ENCODE data around the gene SCFD2. TPM values are rescaled to one million over a fixed set of nuclear protein-coding genes. Genes with fewer than 3 reads are reported as not detected.

Gene SCFD2
- polyA plus RNA-seq, 1 of the 3 experiments (the other 2 are of a cell fraction), result 14.1 TPM

- TF ChIP-seq RXRA (IDR thresholded peaks at IDR 0.05; ENCODE audit: borderline replicate concordance, low read depth) (peak; percentile 14; the same call in 1 of the 2 replicates), USF2 (IDR thresholded peaks at IDR 0.05; ENCODE audit: borderline replicate concordance, low read depth, low read length) (no peak), YY1 (IDR thresholded peaks at IDR 0.05; ENCODE audit: low read depth) (no peak; the same call in 1 of the 2 replicates)
Observed at GRCh38 chr4:53321151-53321983, 44.5 kb downstream of the SCFD2 start (continued).

- H3K9me3 ChIP-seq, result no peaks in the 10 kb centered on the region
- no peak overlapping the region for H3K27ac ChIP-seq (ENCODE audit: low read depth in 2 of 2, low read length in 1 of 2)
- H2AFZ ChIP-seq (ENCODE audit: low read depth), result no peak overlapping the region
- H3K4me3 ChIP-seq (ENCODE audit: low read depth in 2 of 2, low read length in 1 of 2), result no peak overlapping the region
- no peak for DNase-seq
- H3K27me3 ChIP-seq (ENCODE audit: insufficient read depth), result no peaks in the 10 kb centered on the region
- 100% methylated on average over 1 of the region's 1 CpG for WGBS (ENCODE audit: low lambda C conversion rate)
- H3K4me2 ChIP-seq, result no peak overlapping the region
- TF ChIP-seq ZBTB33 (IDR thresholded peaks at IDR 0.05; ENCODE audit: borderline replicate concordance, low read depth) (no peak), GATA2 (CRISPR knock-in tag; IDR thresholded peaks at IDR 0.05) (no peak), EP300 (IDR thresholded peaks at IDR 0.05; ENCODE audit: borderline replicate concordance in 1 of 2, low read depth in 1 of 2, low read length in 1 of 2) (no peak), TAF1 (IDR thresholded peaks at IDR 0.05; ENCODE audit: borderline replicate concordance, low read depth, low read length) (no peak), IRF3 (IDR thresholded peaks at IDR 0.05; ENCODE audit: low read depth, low read length) (no peak), PBX3 (IDR thresholded peaks at IDR 0.05) (no peak), RFX5 (IDR thresholded peaks at IDR 0.05; ENCODE audit: low read length) (no peak), RAD21 (IDR thresholded peaks at IDR 0.05; ENCODE audit: low read length) (no peak), YY1 (IDR thresholded peaks at IDR 0.05; ENCODE audit: low read depth) (no peak), RXRA (IDR thresholded peaks at IDR 0.05; ENCODE audit: borderline replicate concordance, low read depth) (no peak), GABPA (IDR thresholded peaks at IDR 0.05; ENCODE audit: low read depth) (no peak)
- no peaks in the 10 kb centered on the region for H3K9me2 ChIP-seq
- ChIA-PET CTCF (no interaction called here), POLR2A (no interaction called here)
- H4K20me1 ChIP-seq (ENCODE audit: insufficient read depth), result no peaks in the 10 kb centered on the region
- peaks cover 19% of the 10 kb centered on the region; the same call in 1 of the 2 replicates for H3K79me2 ChIP-seq (ENCODE audit: insufficient read depth)
- peaks cover 0 to 3% of the 10 kb centered on the region in 2 experiments for H3K36me3 ChIP-seq (replicated peaks in 1 of 2; ENCODE audit: control insufficient read depth in 1 of 2, insufficient read depth in 2 of 2, low read length in 1 of 2)
- H3K9ac ChIP-seq, result no peak overlapping the region
- H3F3A ChIP-seq (replicated peaks; ENCODE audit: insufficient read depth), result peaks cover 5% of the 10 kb centered on the region
- H3K4me1 ChIP-seq (ENCODE audit: control insufficient read depth in 1 of 2, insufficient read depth in 2 of 2, low read depth in 1 of 2, low read length in 1 of 2), result peaks cover 11 to 19% of the 10 kb centered on the region in 2 experiments; a peak in 2 of 4 replicates
Observed at GRCh38 chr4:53315300-53315699, 50.6 kb downstream of the SCFD2 start.
